GM18498 (cell line): ENCODE measurements around the gene SLC43A3.

Source experiments
- ATAC-seq: cut with Tn5 transposase; IDR thresholded peaks from one replicate; pipeline ENCODE4 v1.9.1; 2021; ENCODE audit warnings: mild to moderate bottlenecking, moderate library complexity; ENCODE audit not compliant: unreplicated experiment

SLC43A3 gene

GRCh38 chr11:57430952-57431351 lies 4.0 kb upstream of the SLC43A3 start:
- ATAC-seq, result no peak

DNA sequence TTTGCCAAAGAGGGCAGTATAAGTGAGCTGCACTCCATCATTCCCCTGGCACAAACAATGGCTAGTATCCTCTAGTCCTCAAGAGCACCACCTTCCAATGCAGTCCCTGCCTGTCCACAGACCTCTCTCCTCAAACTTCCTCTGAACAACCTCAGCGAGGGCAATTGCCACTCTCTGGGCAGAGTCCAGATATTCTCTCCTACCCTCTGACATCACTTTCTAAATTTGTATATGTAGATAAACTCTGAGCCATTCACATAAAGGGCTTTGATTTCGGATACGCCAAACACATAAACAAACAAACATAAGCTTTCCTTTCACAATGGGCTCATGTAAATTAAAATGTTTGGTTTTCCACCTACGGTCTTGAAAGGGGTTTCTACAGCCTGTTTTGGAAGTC lies 3.0 kb upstream of the SLC43A3 start:
- ATAC-seq, result no peak

DNA sequence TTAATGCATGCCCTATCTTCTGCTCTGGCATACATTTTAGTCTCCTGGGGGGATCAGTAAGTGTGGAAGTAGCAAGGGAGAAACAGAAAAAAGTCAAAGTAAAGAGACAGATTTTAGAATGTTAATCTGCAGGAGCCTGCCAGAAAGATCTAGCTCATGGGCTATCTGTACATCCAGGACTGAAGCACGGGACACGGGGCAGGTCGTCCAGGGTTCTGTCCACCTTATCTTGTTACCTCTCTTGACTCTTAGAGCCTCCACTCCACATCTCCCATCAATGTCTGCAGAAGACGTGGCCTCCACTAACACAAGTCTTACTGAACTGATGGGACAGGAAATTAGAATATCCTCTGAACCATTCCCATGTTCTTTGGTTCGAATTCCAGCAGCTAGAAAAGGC lies 1.7 kb upstream of the SLC43A3 start:
- ATAC-seq, result no peak

DNA sequence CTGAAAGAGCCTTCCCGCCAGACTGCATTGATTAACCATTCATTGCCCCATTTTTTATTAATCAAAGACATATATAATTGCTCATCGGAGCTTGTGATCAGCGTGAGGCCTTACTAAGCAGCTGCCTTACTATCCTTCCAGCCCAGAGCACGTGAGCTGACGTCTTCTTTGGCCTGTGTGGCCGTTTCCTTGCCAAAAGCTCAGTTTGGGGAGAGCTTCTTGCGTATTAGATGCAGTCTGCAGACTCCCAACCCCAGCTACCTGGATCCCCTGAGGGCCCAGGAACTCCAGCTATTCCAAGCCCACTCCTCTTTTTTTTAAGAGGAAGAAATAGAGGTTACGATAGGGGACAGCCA lies 784 bp upstream of the SLC43A3 start:
- no peak for ATAC-seq

- no peak for ATAC-seq
Measured at GRCh38 chr11:57426439-57426928, 437 bp downstream of the SLC43A3 start.

DNA sequence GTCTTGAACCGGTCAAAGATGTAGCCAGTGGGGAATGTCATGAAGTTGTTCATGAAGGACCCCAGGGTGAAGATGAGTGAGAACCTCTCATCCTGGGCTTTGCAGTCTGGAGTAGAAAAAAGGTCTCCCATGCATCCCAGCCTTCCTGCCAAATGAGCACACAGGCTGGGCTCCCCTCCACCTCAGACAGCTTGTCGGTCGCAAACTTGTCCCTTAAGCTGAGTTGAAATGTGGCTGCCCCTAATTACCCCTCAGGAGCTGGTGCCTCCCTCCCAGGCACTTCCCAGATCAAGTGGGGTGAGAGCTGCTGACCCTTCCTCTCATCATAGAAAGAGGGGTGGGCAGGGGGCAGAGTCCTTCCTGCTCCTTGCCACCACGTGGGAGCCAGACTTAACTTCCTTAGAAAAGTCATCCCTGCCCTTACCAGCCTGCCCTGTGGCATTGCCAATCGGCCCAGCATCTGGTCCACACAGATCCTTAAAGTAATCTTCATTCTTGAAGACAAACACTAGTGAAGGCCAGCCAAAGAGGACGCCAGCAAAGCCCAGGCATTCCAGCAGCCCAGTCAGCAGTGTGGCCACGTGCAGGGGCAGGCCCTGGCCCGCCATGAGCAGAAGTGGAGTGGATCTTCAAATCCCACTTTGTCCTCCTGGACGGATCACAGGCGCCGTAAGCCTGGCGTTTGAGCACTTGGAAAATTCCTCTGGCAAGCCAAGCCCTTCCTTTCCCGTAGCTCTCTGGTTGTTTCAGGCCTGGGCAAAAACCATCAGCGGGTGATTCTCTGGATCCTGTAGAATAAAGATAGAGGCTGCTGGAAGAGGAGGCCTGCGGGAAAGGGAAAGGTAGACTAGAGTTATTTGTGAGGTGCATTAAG lies 1.1 kb downstream of the SLC43A3 start:
- no peak for ATAC-seq

DNA sequence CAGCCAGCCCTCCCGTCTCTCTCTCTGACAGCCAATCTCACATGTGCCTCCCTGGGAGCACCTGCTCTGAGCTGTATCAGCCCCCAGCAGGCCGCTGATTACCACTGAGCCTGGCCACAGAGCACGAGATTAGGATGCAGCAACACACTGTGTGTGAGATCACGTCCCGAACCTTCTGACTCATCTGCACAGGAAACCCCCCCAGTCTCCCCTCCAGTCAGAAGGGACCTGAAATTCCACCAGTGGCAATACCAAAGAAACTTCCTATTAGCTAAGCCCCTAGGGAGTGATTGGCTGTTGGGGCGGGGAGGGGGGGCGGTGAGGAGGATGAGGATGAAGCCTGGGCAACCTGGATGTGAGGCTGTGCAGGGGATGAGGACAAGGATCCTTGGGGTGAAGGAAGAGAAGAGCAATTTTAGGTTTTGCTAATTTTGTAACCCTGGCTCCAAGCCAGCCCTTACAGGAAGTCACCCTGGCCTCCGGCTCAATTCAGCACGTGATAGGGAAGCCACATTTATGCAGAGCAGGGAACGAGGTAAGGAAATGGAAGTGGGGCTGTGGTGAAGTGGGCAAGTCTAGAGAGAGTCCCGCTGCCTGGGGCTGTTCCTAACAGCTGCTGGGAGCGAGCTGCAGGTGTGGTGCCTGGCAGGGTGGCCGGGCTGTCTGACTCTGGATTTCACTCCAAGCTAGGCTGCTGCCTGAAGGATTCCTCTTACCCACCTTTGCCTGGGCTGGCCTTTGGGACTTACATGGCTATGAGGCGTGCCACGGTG lies 1.9 kb downstream of the SLC43A3 start:
- peak; percentile 88 for ATAC-seq

- no peak for ATAC-seq
Measured at GRCh38 chr11:57424137-57424791, 2.7 kb downstream of the SLC43A3 start.

- ATAC-seq, result no peak
Measured at GRCh38 chr11:57422669-57423068, 4.3 kb downstream of the SLC43A3 start.

DNA sequence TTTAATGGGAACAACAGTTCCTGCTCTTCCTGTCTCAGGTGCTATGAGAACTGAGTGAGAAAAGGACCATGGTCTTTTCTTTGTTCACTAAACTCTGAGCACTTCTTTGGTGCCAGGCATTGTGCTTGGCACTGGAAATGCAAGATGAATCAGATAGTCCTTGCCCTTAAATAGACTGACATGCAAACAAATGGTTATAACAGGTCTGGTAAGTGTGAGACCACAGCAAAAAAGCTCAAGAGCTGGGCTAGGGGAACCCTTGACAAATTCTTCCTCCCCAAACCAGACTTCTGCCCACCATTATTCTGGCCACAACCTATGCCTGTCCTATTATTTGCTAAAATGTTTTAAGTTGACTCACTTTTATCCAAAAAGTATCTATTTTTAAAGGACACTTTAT lies 5.1 kb downstream of the SLC43A3 start:
- ATAC-seq, result no peak

- ATAC-seq, result no peak
Measured at GRCh38 chr11:57421066-57421465, 5.9 kb downstream of the SLC43A3 start.

DNA sequence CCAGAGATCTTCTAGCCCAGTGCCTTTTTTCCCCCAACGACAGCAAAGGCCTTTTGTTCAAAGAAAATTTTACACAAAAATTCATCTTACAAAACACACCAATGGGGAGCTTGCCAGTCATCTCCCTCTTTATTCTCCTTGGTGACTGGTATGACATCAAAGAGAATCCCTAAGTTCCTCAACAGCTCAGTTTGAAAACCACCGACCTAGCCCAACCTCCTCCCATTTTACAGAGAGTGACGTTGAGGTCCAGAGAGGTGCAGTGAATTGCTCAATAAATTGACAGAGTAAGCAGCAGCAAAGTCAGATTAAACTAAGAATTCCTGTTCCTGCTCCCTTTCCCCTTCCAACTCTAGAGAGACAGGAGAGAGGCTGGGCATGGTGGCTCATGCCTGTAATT lies 7.8 kb downstream of the SLC43A3 start:
- ATAC-seq, result no peak

- ATAC-seq, result no peak
Measured at GRCh38 chr11:57418131-57418530, 8.8 kb downstream of the SLC43A3 start.

DNA sequence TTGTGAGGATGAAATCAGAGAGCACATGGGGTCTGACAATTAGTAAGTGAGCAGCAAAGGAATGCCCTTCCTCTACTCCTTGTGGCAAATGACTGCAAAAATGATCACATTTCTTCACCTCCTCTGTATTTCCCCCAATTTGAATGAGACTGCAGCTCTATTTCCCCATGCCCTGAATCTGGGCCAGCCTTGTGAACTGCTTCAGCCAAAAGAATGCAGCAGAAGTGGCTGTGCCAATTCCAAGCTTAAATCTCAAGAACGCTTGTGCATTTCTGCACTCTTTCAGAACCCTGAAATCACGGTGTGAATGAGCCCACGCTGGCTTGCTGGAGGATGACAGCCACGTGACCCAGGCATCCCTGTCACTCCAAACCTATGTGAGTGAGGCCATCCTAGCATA lies 9.9 kb downstream of the SLC43A3 start:
- ATAC-seq, result no peak

DNA sequence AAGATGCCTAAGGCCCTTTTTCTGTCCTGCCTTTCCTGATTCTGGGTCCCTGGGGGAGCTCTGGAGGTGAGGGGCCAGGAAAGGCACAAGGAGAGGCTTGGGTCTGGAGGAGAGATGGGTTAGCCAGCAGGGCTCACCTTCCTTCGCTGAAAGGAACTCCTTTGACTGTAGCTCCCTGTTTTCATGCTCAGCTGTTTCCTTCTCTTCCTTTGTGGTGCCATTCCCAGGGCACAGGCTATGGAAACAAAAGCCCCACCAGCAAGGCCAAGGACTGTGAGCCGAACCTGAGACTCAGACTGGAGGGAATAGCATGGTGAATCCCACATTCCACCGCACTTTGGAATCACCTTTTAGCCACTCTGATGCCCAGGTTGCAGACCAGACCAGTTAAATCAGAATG lies 10.5 kb downstream of the SLC43A3 start:
- ATAC-seq, result no peak

DNA sequence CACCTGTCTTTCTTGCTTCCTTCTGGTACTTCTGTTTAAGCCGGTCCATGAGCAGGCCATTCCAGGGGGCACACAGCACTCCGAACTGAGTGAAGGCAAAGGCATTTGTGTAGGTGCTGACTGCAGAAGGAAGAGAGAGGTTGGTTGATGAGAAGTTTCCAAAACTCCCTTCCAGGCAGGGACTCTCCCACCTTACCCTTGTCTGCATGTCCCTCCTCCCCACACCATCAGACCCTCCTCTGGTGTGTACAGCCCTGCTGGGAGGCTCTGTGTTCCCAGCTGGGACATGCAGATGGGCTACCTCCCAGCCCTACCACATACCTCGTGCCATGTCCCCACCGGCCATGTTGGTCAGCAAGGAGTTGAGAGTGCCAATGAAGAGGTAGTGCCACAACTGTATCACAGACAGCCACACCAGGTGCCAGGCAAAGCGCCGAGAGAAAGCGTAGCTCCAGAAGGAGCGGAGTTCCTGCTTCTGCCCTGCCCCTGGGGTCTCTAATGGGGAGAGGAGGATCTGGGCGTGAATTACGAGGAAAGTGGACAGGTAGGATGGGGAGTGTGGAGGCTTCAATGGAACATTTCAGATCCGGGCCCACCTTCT lies 12.2 kb downstream of the SLC43A3 start:
- ATAC-seq, result no peak

DNA sequence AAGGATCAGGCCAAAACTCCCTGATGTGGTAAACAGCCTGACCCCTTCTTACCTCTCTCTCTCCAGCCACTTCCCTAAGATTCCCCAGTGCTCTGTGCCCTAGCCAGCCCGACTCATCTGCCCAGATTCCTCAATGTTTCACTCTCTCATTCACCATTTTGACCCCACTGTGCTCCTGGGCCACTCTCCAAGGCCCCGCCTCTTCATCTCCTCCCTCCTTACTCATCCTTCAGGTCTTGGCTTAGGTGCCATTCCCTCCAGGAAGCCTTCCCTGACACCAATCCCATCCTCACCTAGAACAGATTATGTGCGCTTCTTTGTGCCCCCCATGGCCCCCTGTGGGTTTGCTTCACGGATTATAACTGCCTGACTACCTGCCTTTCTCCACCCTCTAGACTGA lies 13.2 kb downstream of the SLC43A3 start:
- ATAC-seq, result no peak

GRCh38 chr11:57410287-57410686 lies 16.6 kb downstream of the SLC43A3 start:
- ATAC-seq, result no peak

DNA sequence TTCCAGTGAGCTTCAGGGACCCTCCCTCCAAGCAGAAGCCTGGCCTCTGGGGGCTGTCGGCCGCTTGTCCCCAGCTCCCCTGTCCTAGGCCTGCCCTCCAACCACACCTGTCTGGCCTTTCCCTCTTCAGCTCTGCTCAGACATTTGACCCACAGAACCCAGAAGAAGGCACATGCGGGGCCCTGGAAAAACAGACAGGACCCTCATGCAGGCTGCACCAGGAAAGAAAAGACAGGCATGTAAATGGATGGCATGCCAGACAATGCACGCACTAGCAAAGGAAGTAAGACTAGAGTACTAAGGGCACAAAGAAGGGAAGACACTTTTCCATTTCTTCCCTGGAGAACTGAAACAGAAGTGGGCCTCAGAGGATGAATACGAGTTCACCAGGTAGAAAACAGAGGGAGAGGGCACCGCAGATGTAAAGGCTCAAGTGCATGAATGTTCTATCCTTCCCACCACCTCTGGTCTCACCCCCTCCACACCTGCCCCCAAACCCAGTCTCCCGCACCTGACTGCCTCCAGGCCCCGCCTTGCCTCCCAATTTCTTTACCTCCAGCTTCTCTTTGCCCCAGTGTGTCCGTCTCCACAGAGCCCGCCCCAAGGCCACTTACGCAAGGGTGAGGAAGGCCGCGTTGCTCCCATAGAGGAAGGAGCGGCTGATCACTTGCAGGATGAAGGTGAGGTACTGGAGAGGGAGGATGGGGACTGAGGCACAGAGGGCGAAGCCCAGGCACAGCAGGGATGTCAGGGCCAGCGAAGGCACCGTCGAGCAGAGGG lies 17.4 kb downstream of the SLC43A3 start:
- no peak for ATAC-seq

- no peak for ATAC-seq
Measured at GRCh38 chr11:57408771-57409170, 18.1 kb downstream of the SLC43A3 start.
